GM12878 (cell line): ENCODE results near the gene SHROOM2. TPM values are rescaled to one million over a fixed set of nuclear protein-coding genes. Genes with fewer than 3 reads are reported as not detected.

Experiments used
- ATAC-seq: fragments of 200-7000 bp; cut with Tn5 transposase; 3 replicates; pipeline ENCODE4 v1.9.1; 2020; ENCODE audit warnings: mild to moderate bottlenecking, moderate library complexity
- Bru-seq: library from RNA; stranded (reverse); fragments of 400-500 nt; gene quantifications from one replicate; lab custom pipeline; 2021; lab: Mats Ljungman, UMichigan
- BruChase-seq, 2 experiments: library from RNA; stranded (reverse); fragments of 400-500 nt; gene quantifications; one replicate each; lab custom pipeline; 2021; lab: Mats Ljungman, UMichigan
- BruUV-seq: library from RNA; stranded (reverse); fragments of 400-500 nt; replicated peaks from 2 replicates; lab custom pipeline; 2021; lab: Mats Ljungman, UMichigan
- CTCF ChIA-PET: fragments of 300-600 bp; sonication (Branson Sonifier 250); formaldehyde crosslinking; extraction: SDS; loops from one replicate; lab custom pipeline; 2021; ENCODE audit warnings: inconsistent platforms; lab: Yijun Ruan, JAX
- POLR2A ChIA-PET: fragments of 350-600 bp; formaldehyde crosslinking; extraction: SDS; loops from one replicate; lab custom pipeline; 2021; ENCODE audit warnings: inconsistent platforms; lab: Charles Lee
- RAD21 ChIA-PET: fragments of 300-600 bp; sonication (Branson Sonifier 250); formaldehyde crosslinking; loops from one replicate; lab custom pipeline; 2023; ENCODE audit warnings: antibody characterized with exemption; ENCODE audit not compliant: unreplicated experiment; lab: Charles Lee
- SMC1A ChIA-PET: fragments of 300-600 bp; sonication (Branson Sonifier 250); formaldehyde crosslinking; loops from one replicate; lab custom pipeline; 2023; ENCODE audit not compliant: unreplicated experiment, uncharacterized antibody; lab: Charles Lee
- DNase-seq: peaks from one replicate; pipeline ENCODE4 v3.0.0-alpha.2; 2011; ENCODE audit warnings: low read depth, low spot score
- FAIRE-seq: peaks from 3 replicates; lab custom pipeline; 2011; peaks lifted over from hg19 to GRCh38; lab: Jason Lieb, UNC
- H2AFZ ChIP-seq: 2 replicates; pipeline ENCODE4 v1.6.0; 2011; ENCODE audit warnings: low read depth, low read length, control low read depth; ENCODE audit not compliant: control insufficient read depth
- H3K27ac ChIP-seq: 2 replicates; pipeline ENCODE4 v1.5.1; 2011; ENCODE audit warnings: control low read depth; ENCODE audit not compliant: control insufficient read depth, insufficient read depth
- H3K27me3 ChIP-seq, 2 experiments: replicated peaks in 1 of 2; 2 replicates each; pipeline versions ENCODE4 v1.6.0 to v1.6.1; 2011; ENCODE audit warnings: low read length in 1 of 2; ENCODE audit not compliant: control insufficient read depth in 2 of 2, insufficient read depth in 2 of 2
- H3K36me3 ChIP-seq, 2 experiments: 2 replicates each; pipeline ENCODE4 v1.5.1; 2011; ENCODE audit warnings: low read length in 1 of 2; ENCODE audit not compliant: control insufficient read depth in 2 of 2, insufficient read depth in 2 of 2
- H3K4me1 ChIP-seq: 2 replicates; pipeline ENCODE4 v1.6.1; 2011; ENCODE audit warnings: mild to moderate bottlenecking, low read length, moderate library complexity, mixed read lengths; ENCODE audit not compliant: control insufficient read depth, insufficient read depth
- H3K4me2 ChIP-seq: 2 replicates; pipeline ENCODE4 v1.6.0; 2011; ENCODE audit warnings: control low read depth; ENCODE audit not compliant: control insufficient read depth, insufficient read depth
- H3K4me3 ChIP-seq: fragments of 200-600 bp; sonication (generic); 2 replicates; pipeline ENCODE4 v1.5.1; 2016
- H3K79me2 ChIP-seq: 2 replicates; pipeline ENCODE4 v1.6.0; 2011; ENCODE audit warnings: low read length; ENCODE audit not compliant: control insufficient read depth, insufficient read depth
- H3K9ac ChIP-seq: 2 replicates; pipeline ENCODE4 v1.8.0; 2011; ENCODE audit warnings: low read length, control low read depth, mixed read lengths; ENCODE audit not compliant: control insufficient read depth, insufficient read depth
- H3K9me3 ChIP-seq: replicated peaks from 3 replicates; pipeline ENCODE4 v1.5.1; 2011; ENCODE audit warnings: mild to moderate bottlenecking, low read length; ENCODE audit not compliant: control insufficient read depth, insufficient read depth
- H4K20me1 ChIP-seq: 2 replicates; pipeline ENCODE4 v1.6.0; 2011; ENCODE audit not compliant: control insufficient read depth, insufficient read depth
- NR2F1 ChIP-seq: fragments of 450-650 bp; conservative IDR thresholded peaks from 2 replicates; pipeline ENCODE4 v1.6.1; 2017; ENCODE audit warnings: mild to moderate bottlenecking
- WGBS: methylation state at CpG from one replicate; pipeline ENCODE4 v1.1.6; 2016; ENCODE audit warnings: low lambda C conversion rate; ENCODE audit not compliant: insufficient replicate concordance, insufficient coverage; ENCODE audit errors: missing lambda C conversion rate; 5-methylcytosine and 5-hydroxymethylcytosine counted together
- in situ Hi-C: fragments of 300-500 bp; cut with MboI; formaldehyde crosslinking; loops from 9 replicates; pipeline ENCODE4 v1.14.3; 2018; ENCODE audit warnings: mixed read lengths
- intact Hi-C: fragments of 100-400 bp; cut with micrococcal nuclease; formaldehyde crosslinking; loops from one replicate; pipeline ENCODE4 v1.14.2; 2022; ENCODE audit not compliant: unreplicated experiment
- long read RNA-seq, 2 experiments: library from polyadenylated mRNA; unstranded; transcript quantifications; one replicate each; pipeline ENCODE4 v2.0.0, GENCODE V29; 2019 to 2020
- polyA minus RNA-seq, 3 experiments: library from RNA; depleted of rRNA, polyadenylated mRNA; stranded (reverse); fragments of >200 nt; gene quantifications; 2 replicates each; pipeline ENCODE4 v1.2.3, GENCODE V29; 2011
- polyA plus RNA-seq, 11 experiments: library from polyadenylated mRNA; depleted of rRNA in 4 of 11; unstranded in 6 of 11; stranded (reverse) in 5 of 11; fragments of >200 nt; fragmentation: Nextera tagmentation in 4 of 11; fragmentation: Illumina TruSeq in 1 of 11; extraction: Ambion mirVana in 4 of 11; extraction: Trizol in 1 of 11; gene quantifications; 1 replicate in 1 of 11; 2 replicates in 10 of 11; pipeline versions ENCODE4 v1.2.1 to v1.2.3, GENCODE V29; 2011 to 2016; ENCODE audit warnings: inconsistent platforms in 2 of 11, missing spikeins in 2 of 11, low read depth in 1 of 11
- total RNA-seq, 4 experiments: library from RNA; depleted of rRNA in 3 of 4; stranded (reverse); fragments of >200 nt in 3 of 4; fragmentation: Illumina TruSeq in 1 of 4; extraction: Trizol in 1 of 4; gene quantifications; 2 replicates each; pipeline versions ENCODE4 v1.2.1 to v1.2.3, GENCODE V29; 2013 to 2021
- TF ChIP-seq, protein P1 (sequence below): IDR thresholded peaks from 2 replicates; pipeline ENCODE4 v1.6.1; 2011; ENCODE audit warnings: mild to moderate bottlenecking, low read depth, low read length, moderate library complexity; ENCODE audit not compliant: insufficient replicate concordance

The SHROOM2 gene, protein sequence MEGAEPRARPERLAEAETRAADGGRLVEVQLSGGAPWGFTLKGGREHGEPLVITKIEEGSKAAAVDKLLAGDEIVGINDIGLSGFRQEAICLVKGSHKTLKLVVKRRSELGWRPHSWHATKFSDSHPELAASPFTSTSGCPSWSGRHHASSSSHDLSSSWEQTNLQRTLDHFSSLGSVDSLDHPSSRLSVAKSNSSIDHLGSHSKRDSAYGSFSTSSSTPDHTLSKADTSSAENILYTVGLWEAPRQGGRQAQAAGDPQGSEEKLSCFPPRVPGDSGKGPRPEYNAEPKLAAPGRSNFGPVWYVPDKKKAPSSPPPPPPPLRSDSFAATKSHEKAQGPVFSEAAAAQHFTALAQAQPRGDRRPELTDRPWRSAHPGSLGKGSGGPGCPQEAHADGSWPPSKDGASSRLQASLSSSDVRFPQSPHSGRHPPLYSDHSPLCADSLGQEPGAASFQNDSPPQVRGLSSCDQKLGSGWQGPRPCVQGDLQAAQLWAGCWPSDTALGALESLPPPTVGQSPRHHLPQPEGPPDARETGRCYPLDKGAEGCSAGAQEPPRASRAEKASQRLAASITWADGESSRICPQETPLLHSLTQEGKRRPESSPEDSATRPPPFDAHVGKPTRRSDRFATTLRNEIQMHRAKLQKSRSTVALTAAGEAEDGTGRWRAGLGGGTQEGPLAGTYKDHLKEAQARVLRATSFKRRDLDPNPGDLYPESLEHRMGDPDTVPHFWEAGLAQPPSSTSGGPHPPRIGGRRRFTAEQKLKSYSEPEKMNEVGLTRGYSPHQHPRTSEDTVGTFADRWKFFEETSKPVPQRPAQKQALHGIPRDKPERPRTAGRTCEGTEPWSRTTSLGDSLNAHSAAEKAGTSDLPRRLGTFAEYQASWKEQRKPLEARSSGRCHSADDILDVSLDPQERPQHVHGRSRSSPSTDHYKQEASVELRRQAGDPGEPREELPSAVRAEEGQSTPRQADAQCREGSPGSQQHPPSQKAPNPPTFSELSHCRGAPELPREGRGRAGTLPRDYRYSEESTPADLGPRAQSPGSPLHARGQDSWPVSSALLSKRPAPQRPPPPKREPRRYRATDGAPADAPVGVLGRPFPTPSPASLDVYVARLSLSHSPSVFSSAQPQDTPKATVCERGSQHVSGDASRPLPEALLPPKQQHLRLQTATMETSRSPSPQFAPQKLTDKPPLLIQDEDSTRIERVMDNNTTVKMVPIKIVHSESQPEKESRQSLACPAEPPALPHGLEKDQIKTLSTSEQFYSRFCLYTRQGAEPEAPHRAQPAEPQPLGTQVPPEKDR (N-terminal part only)
- total RNA-seq (2013; cell fraction: nucleolus; rRNA removed), result not detected in 2 replicates
- 0.05 and 0.06 TPM in 2 replicates for total RNA-seq (2014; rRNA removed)
- total RNA-seq (2014; rRNA removed; fragmentation: Illumina TruSeq; extraction: Trizol), result under 0.01 and 0.05 TPM in 2 replicates
- total RNA-seq (2021), result 0.15 and 0.27 TPM in 2 replicates
- not detected for polyA plus RNA-seq (2011; ENCODE audit: low read depth)
- polyA plus RNA-seq (2011; rRNA removed), result 0.03 and 0.07 TPM in 2 replicates
- polyA plus RNA-seq (2011; cell fraction: cytosol; rRNA removed), result 0.03 and 0.10 TPM in 2 replicates
- 0.03 and 0.07 TPM in 2 replicates for polyA plus RNA-seq (2011; cell fraction: nucleus; rRNA removed)
- 0.04 TPM in 1 of 2 replicates, not detected in the other for polyA plus RNA-seq (2012)
- polyA plus RNA-seq (2014; fragmentation: Illumina TruSeq; extraction: Trizol), result 0.12 and 0.24 TPM in 2 replicates
- not detected for polyA plus RNA-seq (2014; fragmentation: Nextera tagmentation; extraction: Ambion mirVana)
- polyA plus RNA-seq (2014; rRNA removed), result 0.08 and 0.09 TPM in 2 replicates
- polyA plus RNA-seq (2016; fragmentation: Nextera tagmentation; extraction: Ambion mirVana), result under 1 TPM; 0.09 to 0.12 TPM
- polyA minus RNA-seq (2011; rRNA and poly(A)+ RNA removed), result 0.07 and 0.10 TPM in 2 replicates
- not detected in 2 replicates for polyA minus RNA-seq (2011; cell fraction: cytosol; rRNA and poly(A)+ RNA removed)
- 0.19 TPM in 1 of 2 replicates, not detected in the other for polyA minus RNA-seq (2011; cell fraction: nucleus; rRNA and poly(A)+ RNA removed)
- Bru-seq, nascent RNA, result percentile 14 among the genes with signal in this experiment
- percentile 6 among the genes with signal in this experiment for BruChase-seq, experiment 1, labeled RNA remaining after a 6-hour chase
- BruChase-seq, experiment 2, labeled RNA remaining after a 2-hour chase, result percentile 9 among the genes with signal in this experiment
- long read RNA-seq, experiment 1, result 0 reads
- long read RNA-seq, experiment 2, result 0 reads

DNA sequence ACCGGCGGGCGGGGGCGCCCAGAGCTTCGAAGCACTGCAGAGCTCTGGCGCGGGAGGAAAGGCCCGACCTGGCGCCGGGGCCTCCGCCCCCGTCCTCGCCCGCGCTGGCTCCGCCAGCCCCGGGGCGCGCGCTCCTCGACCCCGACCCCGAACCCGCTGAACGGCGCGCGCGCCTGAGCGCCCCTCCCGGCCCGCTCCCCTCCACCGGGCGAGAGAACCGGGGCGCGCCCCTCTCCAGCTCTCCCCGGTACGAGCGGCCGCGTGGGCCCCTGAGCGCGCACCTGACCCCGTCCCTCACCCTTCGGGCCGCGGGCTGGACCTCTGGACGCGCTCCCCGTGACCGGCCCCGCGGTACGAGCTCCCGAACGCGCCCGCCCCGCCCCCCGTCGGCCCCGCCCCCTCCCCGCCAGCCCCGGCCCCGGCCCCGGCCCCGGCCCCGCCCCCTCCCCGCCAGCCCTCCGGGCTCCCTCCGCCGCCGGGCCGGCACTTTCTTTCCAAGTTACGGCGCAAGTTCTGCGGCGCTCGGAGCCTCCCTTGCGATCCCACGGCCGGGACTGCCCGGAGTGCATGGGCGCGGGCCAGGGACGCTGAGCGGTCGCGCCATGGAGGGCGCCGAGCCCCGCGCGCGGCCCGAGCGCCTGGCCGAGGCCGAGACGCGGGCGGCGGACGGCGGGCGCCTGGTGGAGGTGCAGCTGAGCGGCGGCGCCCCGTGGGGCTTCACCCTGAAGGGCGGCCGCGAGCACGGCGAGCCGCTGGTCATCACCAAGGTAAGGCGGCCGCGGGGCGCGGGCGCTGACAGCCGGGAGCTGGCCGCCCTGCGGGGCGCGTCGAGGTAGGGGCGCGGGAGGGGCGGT lies at the start of gene SHROOM2:
SHROOM2 (plus strand) TSS at position 486 of the 854 bp plus-strand sequence; CDS start at position 603, 117 bp downstream.
- in situ Hi-C loops (no loop called here), intact Hi-C loops (no loop called here)
- Histone ChIP-seq H3K27me3 (peaks cover 0 to 2% of the 10 kb centered on the region in 2 experiments; a peak in 2 of 4 replicates), H3K9me3 (no peaks in the 10 kb centered on the region), H3K9ac (no peak within 1 kb of the TSS), H3K4me3 (no peak within 1 kb of the TSS), H3K4me1 (no peaks in the 10 kb centered on the region), H3K4me2 (no peak within 1 kb of the TSS), H3K27ac (no peak within 1 kb of the TSS), H2AFZ (no peak within 1 kb of the TSS), H3K36me3 (no peaks in the 10 kb centered on the region), H3K79me2 (no peaks in the 10 kb centered on the region), H4K20me1 (no peaks in the 10 kb centered on the region)
- FAIRE-seq (no peak), DNase-seq (no peak), ATAC-seq (no peak)
- ChIA-PET RAD21 (no interaction called here), CTCF (no interaction called here), POLR2A (no interaction called here), SMC1A (no interaction called here)
- no TSS peak for BruUV-seq
- WGBS, result 31% methylated on average over 36 of the region's 132 CpGs
- no peak for TF ChIP-seq NR2F1
- TF ChIP-seq, protein P1, sequence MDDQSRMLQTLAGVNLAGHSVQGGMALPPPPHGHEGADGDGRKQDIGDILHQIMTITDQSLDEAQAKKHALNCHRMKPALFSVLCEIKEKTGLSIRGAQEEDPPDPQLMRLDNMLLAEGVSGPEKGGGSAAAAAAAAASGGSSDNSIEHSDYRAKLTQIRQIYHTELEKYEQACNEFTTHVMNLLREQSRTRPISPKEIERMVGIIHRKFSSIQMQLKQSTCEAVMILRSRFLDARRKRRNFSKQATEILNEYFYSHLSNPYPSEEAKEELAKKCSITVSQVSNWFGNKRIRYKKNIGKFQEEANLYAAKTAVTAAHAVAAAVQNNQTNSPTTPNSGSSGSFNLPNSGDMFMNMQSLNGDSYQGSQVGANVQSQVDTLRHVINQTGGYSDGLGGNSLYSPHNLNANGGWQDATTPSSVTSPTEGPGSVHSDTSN, result no peak
